Endothelial cell of umbilical vein (primary cell): ENCODE results near the gene FABP1. TPM values are rescaled to one million over a fixed set of nuclear protein-coding genes. Genes with fewer than 3 reads are reported as not detected.

Experiments used
- BruUV-seq: library from RNA; stranded (reverse); fragments of 400-500 nt; replicated peaks from 2 replicates; lab custom pipeline; 2021; lab: Mats Ljungman, UMichigan
- CTCF ChIA-PET: fragments of 300-600, 350-600 bp; sonication (Branson Sonifier 250); formaldehyde crosslinking; loops from one replicate; lab custom pipeline; 2021; ENCODE audit warnings: antibody characterized with exemption, inconsistent platforms; lab: Charles Lee
- POLR2A ChIA-PET: fragments of 300-600, 350-600 bp; sonication (Branson Sonifier 250); formaldehyde crosslinking; loops from one replicate; lab custom pipeline; 2021; ENCODE audit warnings: antibody characterized with exemption, inconsistent platforms; lab: Charles Lee
- DNase-seq: peaks from one replicate; pipeline ENCODE4 v3.0.0-alpha.2; 2011; ENCODE audit warnings: low read depth, low spot score
- FAIRE-seq: peaks from 2 replicates; lab custom pipeline; 2011; peaks lifted over from hg19 to GRCh38; lab: Jason Lieb, UNC
- H2AFZ ChIP-seq: 2 replicates; pipeline ENCODE4 v1.6.0; 2012; ENCODE audit warnings: low read depth, low read length, control low read depth, inconsistent platforms
- H3K27ac ChIP-seq: 2 replicates; pipeline ENCODE4 v1.5.1; 2011; ENCODE audit warnings: low read depth, mild to moderate bottlenecking, control low read depth, low read length, moderate library complexity; ENCODE audit not compliant: insufficient read depth
- H3K27me3 ChIP-seq, 2 experiments: 2 replicates each; pipeline versions ENCODE4 v1.6.0 to v1.6.1; 2011; ENCODE audit warnings: low read length in 2 of 2, mixed read lengths in 1 of 2; ENCODE audit not compliant: control insufficient read depth in 2 of 2, insufficient read depth in 2 of 2
- H3K36me3 ChIP-seq, 2 experiments: 2 replicates in 1 of 2; 3 replicates in 1 of 2; pipeline ENCODE4 v1.5.1; 2011; ENCODE audit warnings: low read length in 2 of 2, mild to moderate bottlenecking in 1 of 2, moderate library complexity in 1 of 2; ENCODE audit not compliant: control insufficient read depth in 2 of 2, insufficient read depth in 2 of 2; ENCODE audit errors: extremely low read depth in 1 of 2
- H3K4me1 ChIP-seq: 3 replicates; pipeline ENCODE4 v1.5.1; 2011; ENCODE audit warnings: mild to moderate bottlenecking, low read length; ENCODE audit not compliant: control insufficient read depth, insufficient read depth; ENCODE audit errors: extremely low read depth
- H3K4me2 ChIP-seq: 2 replicates; pipeline ENCODE4 v1.6.1; 2011; ENCODE audit warnings: low read length, control low read depth, mixed read lengths; ENCODE audit not compliant: insufficient read depth
- H3K4me3 ChIP-seq, 3 experiments: fragments of 200-600 bp in 1 of 3; sonication (generic), shearing (Covaris generic) in 1 of 3; replicated peaks in 1 of 3; 2 replicates each; pipeline ENCODE4 v1.5.1; 2011 to 2016; ENCODE audit warnings: control low read depth in 3 of 3, low read length in 3 of 3, mild to moderate bottlenecking in 2 of 3, inconsistent platforms in 1 of 3, low read depth in 1 of 3, moderate library complexity in 1 of 3; ENCODE audit not compliant: insufficient read depth in 1 of 3
- H3K79me2 ChIP-seq: 2 replicates; pipeline ENCODE4 v1.6.0; 2012; ENCODE audit warnings: low read length, inconsistent platforms; ENCODE audit not compliant: control insufficient read depth, insufficient read depth
- H3K9ac ChIP-seq: replicated peaks from 2 replicates; pipeline ENCODE3; 2011; ENCODE audit warnings: low read length, control low read depth; ENCODE audit not compliant: insufficient read depth; ENCODE audit errors: extremely low read depth
- H3K9me1 ChIP-seq: replicated peaks from 3 replicates; pipeline ENCODE4 v1.6.0; 2011; ENCODE audit warnings: mild to moderate bottlenecking, low read length; ENCODE audit not compliant: control insufficient read depth, insufficient read depth; ENCODE audit errors: extremely low read depth
- H3K9me3 ChIP-seq: replicated peaks from 2 replicates; pipeline ENCODE4 v1.5.1; 2012; ENCODE audit warnings: low read length, inconsistent platforms; ENCODE audit not compliant: control insufficient read depth, insufficient read depth
- H4K20me1 ChIP-seq: replicated peaks from 2 replicates; pipeline ENCODE3; 2011; ENCODE audit warnings: mild to moderate bottlenecking, low read length; ENCODE audit not compliant: control insufficient read depth, insufficient read depth; ENCODE audit errors: extremely low read depth
- EZH2 ChIP-seq: IDR thresholded peaks from 2 replicates; pipeline ENCODE4 v1.6.1; 2012; ENCODE audit warnings: borderline replicate concordance, low read depth, mild to moderate bottlenecking, moderate library complexity, low read length, inconsistent platforms; ENCODE audit not compliant: severe bottlenecking
- FOS ChIP-seq: IDR thresholded peaks from 2 replicates; pipeline ENCODE4 v1.6.1; 2011; ENCODE audit warnings: mild to moderate bottlenecking, low read length, moderate library complexity, borderline replicate concordance; ENCODE audit not compliant: insufficient read depth
- GATA2 ChIP-seq: IDR thresholded peaks from 2 replicates; pipeline ENCODE4 v1.7.0; 2011; ENCODE audit warnings: low read depth, mild to moderate bottlenecking, moderate library complexity, mixed read lengths, low read length; ENCODE audit not compliant: insufficient read length, insufficient read depth
- JUN ChIP-seq: IDR thresholded peaks from 2 replicates; pipeline ENCODE4 v1.6.1; 2011; ENCODE audit warnings: borderline replicate concordance, low read depth; ENCODE audit not compliant: insufficient read length, insufficient read depth
- MYC ChIP-seq: IDR thresholded peaks from one replicate; pipeline ENCODE4 v1.6.1; 2011; ENCODE audit warnings: mild to moderate bottlenecking, low read depth, low read length
- POLR2A ChIP-seq: IDR thresholded peaks from 2 replicates; pipeline ENCODE4 v1.6.1; 2012; ENCODE audit warnings: low read depth, mild to moderate bottlenecking, control low read depth, low read length
- POLR2AphosphoS5 ChIP-seq: IDR thresholded peaks from 2 replicates; pipeline ENCODE4 v1.6.1; 2012; ENCODE audit warnings: low read depth, mild to moderate bottlenecking, control low read depth, low read length, moderate library complexity; ENCODE audit not compliant: insufficient read depth
- dilution Hi-C: fragments of 300-500 bp; cut with MboI; formaldehyde crosslinking; loops from one replicate; pipeline ENCODE4 v1.15.0; 2019; ENCODE audit warnings: low sequenced_read_pairs; ENCODE audit not compliant: extremely low pct_ligation_motif_present
- intact Hi-C: fragments of 100-400 bp; cut with micrococcal nuclease; formaldehyde crosslinking; loops from one replicate; pipeline ENCODE4 v1.10.0; 2022
- polyA plus RNA-seq, 4 experiments: library from polyadenylated mRNA; depleted of rRNA in 3 of 4; stranded (reverse) in 3 of 4; unstranded in 1 of 4; fragments of >200 nt; gene quantifications; 2 replicates each; pipeline versions ENCODE4 v1.2.1 to v1.2.3, GENCODE V29; 2011 to 2012; ENCODE audit warnings: missing spikeins in 1 of 4
- total RNA-seq: library from RNA; stranded (reverse); gene quantifications from 2 replicates; pipeline ENCODE4 v1.2.3, GENCODE V29; 2021
- TF ChIP-seq, protein P1 (sequence below), 2 donors: IDR thresholded peaks; 1 replicate in 1 of 2; 2 replicates in 1 of 2; pipeline ENCODE4 v1.5.1; 2011; ENCODE audit warnings: low read length in 2 of 2, mild to moderate bottlenecking in 2 of 2, moderate library complexity in 2 of 2, control low read depth in 1 of 2, inconsistent platforms in 1 of 2, low read depth in 1 of 2; ENCODE audit not compliant: insufficient read depth in 1 of 2; ENCODE audit errors: extremely low read depth in 1 of 2
- TF ChIP-seq, protein P2 (sequence below): IDR thresholded peaks from 2 replicates; pipeline ENCODE4 v1.6.1; 2011; ENCODE audit not compliant: insufficient read depth, insufficient read length

The FABP1 gene
- total and polyA plus RNA-seq, 2 donors (not counting 3 experiments of a cell fraction or from before 2014, with no cell fraction given), result not detected

DNA sequence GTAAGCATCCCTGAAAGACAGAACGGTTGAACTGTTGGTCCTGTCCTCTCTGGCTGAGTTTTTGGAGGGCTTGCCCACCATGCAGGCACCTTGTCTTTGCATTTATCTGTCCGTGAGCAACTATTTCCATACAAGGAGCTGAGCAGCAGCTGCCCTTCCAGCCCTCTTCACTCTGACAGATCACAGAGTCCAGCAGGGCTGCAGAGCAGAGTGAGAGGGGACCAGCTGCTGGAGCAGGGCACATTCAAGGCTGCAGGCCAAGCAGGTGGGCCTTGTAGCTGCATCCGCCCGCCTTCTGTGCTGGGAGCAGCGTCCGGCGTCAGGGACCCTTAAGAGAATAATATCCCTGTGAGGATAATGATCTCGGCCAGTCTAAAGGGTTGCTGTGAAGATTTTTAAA lies 50.8 kb downstream of the FABP1 start:
- no peak for TF ChIP-seq POLR2AphosphoS5
- TF ChIP-seq GATA2, result no peak
- no peak for TF ChIP-seq POLR2A
- no peak for TF ChIP-seq FOS
- TF ChIP-seq JUN, result no peak
- no peak for TF ChIP-seq MYC
- TF ChIP-seq, protein P1, sequence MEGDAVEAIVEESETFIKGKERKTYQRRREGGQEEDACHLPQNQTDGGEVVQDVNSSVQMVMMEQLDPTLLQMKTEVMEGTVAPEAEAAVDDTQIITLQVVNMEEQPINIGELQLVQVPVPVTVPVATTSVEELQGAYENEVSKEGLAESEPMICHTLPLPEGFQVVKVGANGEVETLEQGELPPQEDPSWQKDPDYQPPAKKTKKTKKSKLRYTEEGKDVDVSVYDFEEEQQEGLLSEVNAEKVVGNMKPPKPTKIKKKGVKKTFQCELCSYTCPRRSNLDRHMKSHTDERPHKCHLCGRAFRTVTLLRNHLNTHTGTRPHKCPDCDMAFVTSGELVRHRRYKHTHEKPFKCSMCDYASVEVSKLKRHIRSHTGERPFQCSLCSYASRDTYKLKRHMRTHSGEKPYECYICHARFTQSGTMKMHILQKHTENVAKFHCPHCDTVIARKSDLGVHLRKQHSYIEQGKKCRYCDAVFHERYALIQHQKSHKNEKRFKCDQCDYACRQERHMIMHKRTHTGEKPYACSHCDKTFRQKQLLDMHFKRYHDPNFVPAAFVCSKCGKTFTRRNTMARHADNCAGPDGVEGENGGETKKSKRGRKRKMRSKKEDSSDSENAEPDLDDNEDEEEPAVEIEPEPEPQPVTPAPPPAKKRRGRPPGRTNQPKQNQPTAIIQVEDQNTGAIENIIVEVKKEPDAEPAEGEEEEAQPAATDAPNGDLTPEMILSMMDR (IDR thresholded peaks at IDR 0.05; ENCODE audit: extremely low read depth in 1 of 2, insufficient read depth in 1 of 2, low read depth in 1 of 2, low read length in 2 of 2), result no peak
- TF ChIP-seq EZH2, result no peak
- TF ChIP-seq, protein P2, sequence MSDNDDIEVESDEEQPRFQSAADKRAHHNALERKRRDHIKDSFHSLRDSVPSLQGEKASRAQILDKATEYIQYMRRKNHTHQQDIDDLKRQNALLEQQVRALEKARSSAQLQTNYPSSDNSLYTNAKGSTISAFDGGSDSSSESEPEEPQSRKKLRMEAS, result no peak
- no peak for DNase-seq
- Histone ChIP-seq H3K4me1 (no peaks in the 10 kb centered on the region), H3K27ac (no peak overlapping the region), H3K9me1 (no peaks in the 10 kb centered on the region), H3K4me2 (no peak overlapping the region), H3K4me3 (no peak overlapping the region), H2AFZ (no peak overlapping the region), H3K36me3 (no peaks in the 10 kb centered on the region), H3K9ac (no peak overlapping the region), H4K20me1 (no peaks in the 10 kb centered on the region), H3K27me3 (peaks cover 0 to 2% of the 10 kb centered on the region in 2 experiments), H3K79me2 (no peaks in the 10 kb centered on the region), H3K9me3 (no peaks in the 10 kb centered on the region)
- CTCF ChIA-PET, result interaction anchor here (0.7 to 3.4 kb wide), 3 partner anchors 15 to 1890 kb away, joined by 3 to 19 read pairs (median 4); no protein-coding TSS in a partner anchor
- no peak for FAIRE-seq
- no TSS peak for BruUV-seq
- dilution Hi-C loops, result no loop called here
- POLR2A ChIA-PET, result no interaction called here
- intact Hi-C loops, result no loop called here
